Panc1 (cell line): ENCODE results near the gene HIPK2.

Experiments used
- CTCF ChIP-seq: fragments of 450-650 bp; IDR thresholded peaks from 2 replicates; pipeline ENCODE4 v1.5.1; 2017; ENCODE audit warnings: mild to moderate bottlenecking
- POLR2AphosphoS5 ChIP-seq: IDR thresholded peaks from 2 replicates; pipeline ENCODE4 v1.6.1; 2012; ENCODE audit warnings: mild to moderate bottlenecking, low read depth, low read length, moderate library complexity
- REST ChIP-seq, 2 experiments: IDR thresholded peaks; 2 replicates each; pipeline ENCODE4 v1.6.1; 2011 to 2012; ENCODE audit warnings: low read depth in 2 of 2, control low read depth in 1 of 2, low read length in 1 of 2, mild to moderate bottlenecking in 1 of 2, moderate library complexity in 1 of 2; ENCODE audit not compliant: insufficient read depth in 1 of 2
- SIN3A ChIP-seq: IDR thresholded peaks from 2 replicates; pipeline ENCODE4 v1.6.1; 2012; ENCODE audit warnings: low read depth, mild to moderate bottlenecking, low read length, moderate library complexity, borderline replicate concordance; ENCODE audit not compliant: insufficient read depth

GRCh38 chr7:139782932-139783331 is 5.1 kb upstream of the HIPK2 start:
- TF ChIP-seq CTCF: no peak
- no peak for TF ChIP-seq SIN3A
- no peak for TF ChIP-seq POLR2AphosphoS5
- no peak for TF ChIP-seq REST (IDR thresholded peaks at IDR 0.05; ENCODE audit: insufficient read depth in 1 of 2, low read depth in 2 of 2, low read length in 1 of 2)
